Parathyroid adenoma (tissue), 2 donors: ENCODE results near the gene IFT81.

Experiments
- H2AFZ ChIP-seq: fragments of 300-600 bp; sonication (generic); one replicate; pipeline ENCODE4 v1.7.0; 2017; ENCODE audit warnings: antibody characterized with exemption, mild to moderate bottlenecking
- H3K27ac ChIP-seq: fragments of 300-600 bp; sonication (generic); one replicate; pipeline ENCODE4 v1.7.0; 2017
- H3K27me3 ChIP-seq: fragments of 300-600 bp; sonication (generic); one replicate; pipeline ENCODE4 v1.7.0; 2017; ENCODE audit warnings: low read length; ENCODE audit not compliant: control insufficient read depth, insufficient read depth
- H3K36me3 ChIP-seq: fragments of 300-600 bp; sonication (generic); one replicate; pipeline ENCODE4 v1.7.0; 2017; ENCODE audit warnings: low read length; ENCODE audit not compliant: control insufficient read depth, insufficient read depth
- H3K4me1 ChIP-seq: fragments of 300-600 bp; sonication (generic); one replicate; pipeline ENCODE4 v1.7.0; 2017; ENCODE audit warnings: control low read depth
- H3K4me2 ChIP-seq: fragments of 300-600 bp; sonication (generic); one replicate; pipeline ENCODE4 v1.7.0; 2017; ENCODE audit warnings: low read length
- H3K4me3 ChIP-seq: fragments of 300-600 bp; sonication (generic); one replicate; pipeline ENCODE4 v1.7.0; 2017; ENCODE audit warnings: low read depth, low read length
- H3K79me2 ChIP-seq: fragments of 300-600 bp; sonication (generic); one replicate; pipeline ENCODE4 v1.7.0; 2017; ENCODE audit warnings: control low read depth
- H3K9ac ChIP-seq: fragments of 300-600 bp; sonication (generic); one replicate; pipeline ENCODE4 v1.7.0; 2017; ENCODE audit warnings: mild to moderate bottlenecking
- H3K9me3 ChIP-seq: fragments of 300-600 bp; sonication (generic); one replicate; pipeline ENCODE4 v1.7.0; 2017; ENCODE audit warnings: low read length; ENCODE audit not compliant: control insufficient read depth
- TF ChIP-seq, protein P1 (sequence below): fragments of 300-600 bp; sonication (generic); IDR thresholded peaks from one replicate; pipeline ENCODE4 v1.7.0; 2017; ENCODE audit warnings: antibody characterized with exemption, mild to moderate bottlenecking
- donor health status: primary hyperparathyroidism.

IFT81 gene

DNA sequence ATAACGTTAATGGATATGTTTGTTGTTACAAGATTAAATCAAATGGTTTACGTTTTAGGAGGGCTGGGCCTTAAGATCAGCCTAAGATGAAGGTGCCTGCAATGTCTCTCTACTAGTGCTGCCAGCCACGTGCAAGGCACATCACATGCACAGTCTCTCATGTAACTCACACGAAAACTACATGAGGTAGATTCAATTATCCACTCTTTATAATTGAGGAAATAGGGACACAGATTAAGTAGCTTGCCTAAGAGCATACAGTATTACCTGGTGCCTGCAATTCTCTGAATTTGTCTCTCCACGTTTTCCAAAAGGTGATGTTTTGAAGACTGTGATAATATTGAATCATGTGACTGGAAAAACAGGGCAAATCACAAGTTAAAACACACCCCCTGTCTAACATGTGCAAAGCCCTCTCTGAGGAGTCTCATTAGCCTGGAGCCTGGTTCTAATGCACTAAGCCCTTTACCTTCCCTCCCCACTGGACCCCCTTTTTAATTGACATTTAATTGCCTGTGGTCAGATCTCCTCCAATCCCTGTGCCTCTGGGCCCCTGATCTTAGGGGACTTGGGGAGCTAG is 142.3 kb downstream of the IFT81 start:
- Histone ChIP-seq H2AFZ (peak overlapping the region; percentile 18), H3K27ac (no peak overlapping the region), H3K9me3 (no peaks in the 10 kb centered on the region), H3K4me1 (peaks cover 4% of the 10 kb centered on the region), H3K36me3 (no peaks in the 10 kb centered on the region), H3K4me3 (no peak overlapping the region), H3K27me3 (no peaks in the 10 kb centered on the region), H3K4me2 (no peak overlapping the region), H3K9ac (no peak overlapping the region), H3K79me2 (no peaks in the 10 kb centered on the region)
- TF ChIP-seq, protein P1, sequence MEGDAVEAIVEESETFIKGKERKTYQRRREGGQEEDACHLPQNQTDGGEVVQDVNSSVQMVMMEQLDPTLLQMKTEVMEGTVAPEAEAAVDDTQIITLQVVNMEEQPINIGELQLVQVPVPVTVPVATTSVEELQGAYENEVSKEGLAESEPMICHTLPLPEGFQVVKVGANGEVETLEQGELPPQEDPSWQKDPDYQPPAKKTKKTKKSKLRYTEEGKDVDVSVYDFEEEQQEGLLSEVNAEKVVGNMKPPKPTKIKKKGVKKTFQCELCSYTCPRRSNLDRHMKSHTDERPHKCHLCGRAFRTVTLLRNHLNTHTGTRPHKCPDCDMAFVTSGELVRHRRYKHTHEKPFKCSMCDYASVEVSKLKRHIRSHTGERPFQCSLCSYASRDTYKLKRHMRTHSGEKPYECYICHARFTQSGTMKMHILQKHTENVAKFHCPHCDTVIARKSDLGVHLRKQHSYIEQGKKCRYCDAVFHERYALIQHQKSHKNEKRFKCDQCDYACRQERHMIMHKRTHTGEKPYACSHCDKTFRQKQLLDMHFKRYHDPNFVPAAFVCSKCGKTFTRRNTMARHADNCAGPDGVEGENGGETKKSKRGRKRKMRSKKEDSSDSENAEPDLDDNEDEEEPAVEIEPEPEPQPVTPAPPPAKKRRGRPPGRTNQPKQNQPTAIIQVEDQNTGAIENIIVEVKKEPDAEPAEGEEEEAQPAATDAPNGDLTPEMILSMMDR, result no peak

DNA sequence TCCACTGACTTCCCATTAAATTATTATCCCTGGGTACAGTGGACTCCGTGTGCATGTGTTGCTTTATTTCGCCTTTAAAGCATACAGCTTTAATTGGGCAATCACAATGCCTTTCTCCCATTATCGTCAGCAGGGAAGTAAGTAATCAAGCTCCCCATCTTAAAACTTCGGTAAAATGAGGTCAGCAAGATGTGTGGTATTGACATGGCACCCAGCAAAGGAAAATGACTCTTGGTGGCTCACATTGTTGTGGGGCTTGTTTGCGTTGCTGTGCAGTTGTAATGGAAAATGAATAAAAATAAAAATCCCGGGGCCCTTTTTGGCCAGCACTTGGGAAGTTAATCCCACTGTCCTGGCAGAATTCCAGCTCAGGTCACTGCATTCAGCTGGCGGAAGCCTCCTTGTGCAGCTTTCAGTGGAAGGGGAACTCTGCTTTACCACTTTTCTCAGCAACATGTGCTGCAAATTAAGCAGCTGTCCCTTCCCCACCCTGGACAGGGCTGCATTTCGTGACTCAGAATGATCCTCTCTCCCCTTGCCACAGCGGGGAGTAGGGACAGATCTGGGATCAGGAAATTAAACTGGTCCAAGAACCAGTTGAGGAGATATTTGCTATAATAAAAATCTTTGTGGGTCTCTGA is 142.9 kb downstream of the IFT81 start:
- TF ChIP-seq, protein P1, result no peak
- Histone ChIP-seq H3K4me3 (no peak overlapping the region), H3K9me3 (no peaks in the 10 kb centered on the region), H3K4me2 (no peak overlapping the region), H3K4me1 (peaks cover 4% of the 10 kb centered on the region), H3K9ac (no peak overlapping the region), H2AFZ (peak overlapping the region; percentile 18), H3K79me2 (no peaks in the 10 kb centered on the region), H3K36me3 (no peaks in the 10 kb centered on the region), H3K27me3 (no peaks in the 10 kb centered on the region), H3K27ac (no peak overlapping the region)
